Right atrium auricular region (tissue), 2 donors: ENCODE measurements around the gene MAD2L1. TPM values are rescaled to one million over a fixed set of nuclear protein-coding genes. Genes with fewer than 3 reads are reported as not detected.
A peak's percentile ranks its signal among the peaks of the same experiment; 100 is the strongest.

Experiments used
- DNase-seq: peaks from one replicate; pipeline ENCODE4 v3.0.0-alpha.2; 2019; ENCODE audit warnings: low spot score
- H3K27ac ChIP-seq, 2 donors: fragments of 200-600 bp; sonication (generic); 1 replicate in 1 of 2; 2 replicates in 1 of 2; pipeline ENCODE4 v1.5.1; 2016 to 2019
- H3K27me3 ChIP-seq, 2 donors: fragments of 200-600 bp; sonication (generic); one replicate each; pipeline versions ENCODE4 v1.5.1 to v1.6.0; 2017 to 2019
- H3K36me3 ChIP-seq: fragments of 200-600 bp; sonication (generic); one replicate; pipeline ENCODE4 v1.5.1; 2016
- H3K4me1 ChIP-seq, 2 donors: fragments of 200-600 bp; sonication (generic); one replicate each; pipeline versions ENCODE4 v1.5.1 to v1.6.0; 2017 to 2019
- H3K4me3 ChIP-seq, 2 donors: fragments of 200-600 bp; sonication (generic); 1 replicate in 1 of 2; 2 replicates in 1 of 2; pipeline ENCODE4 v1.5.1; 2017 to 2019; ENCODE audit warnings: mild to moderate bottlenecking in 1 of 2, moderate library complexity in 1 of 2
- H3K9me3 ChIP-seq, 2 donors: fragments of 200-600 bp; sonication (generic); one replicate each; pipeline ENCODE4 v1.5.1; 2019
- CTCF ChIP-seq, 2 donors: fragments of 200-600 bp; sonication (generic); IDR thresholded peaks; one replicate each; pipeline ENCODE4 v1.5.1; 2019; ENCODE audit warnings: antibody characterized with exemption in 2 of 2
- total RNA-seq, 2 donors: library from RNA; depleted of rRNA; stranded (reverse); fragments of >200 nt; gene quantifications; one replicate each; pipeline ENCODE4 v1.1.0, GENCODE V29; 2016

The MAD2L1 gene
- total RNA-seq, 2 donors from 2014 or later = 0.24 to 0.78 TPM

GRCh38 chr4:120081726-120082125 lies 15.1 kb upstream of the MAD2L1 start:
- H3K27ac ChIP-seq = no peak overlapping the region
- H3K36me3 ChIP-seq = no peaks in the 10 kb centered on the region
- no peak for DNase-seq
- no peaks in the 10 kb centered on the region for H3K27me3 ChIP-seq
- no peaks in the 10 kb centered on the region for H3K9me3 ChIP-seq
- H3K4me3 ChIP-seq = no peak overlapping the region
- no peak for TF ChIP-seq CTCF (IDR thresholded peaks at IDR 0.05)
- no peaks in the 10 kb centered on the region for H3K4me1 ChIP-seq

- H3K27ac ChIP-seq = no peak overlapping the region
- no peak for TF ChIP-seq CTCF (IDR thresholded peaks at IDR 0.05)
- H3K9me3 ChIP-seq = no peaks in the 10 kb centered on the region
Measured at GRCh38 chr4:120080533-120080932, 13.9 kb upstream of the MAD2L1 start.

GRCh38 chr4:120079839-120080520 lies 13.3 kb upstream of the MAD2L1 start:
- Histone ChIP-seq H3K9me3 (no peaks in the 10 kb centered on the region), H3K27ac (no peak overlapping the region), H3K4me3 (no peak overlapping the region), H3K27me3 (no peaks in the 10 kb centered on the region), H3K36me3 (no peaks in the 10 kb centered on the region), H3K4me1 (no peaks in the 10 kb centered on the region)
- TF ChIP-seq CTCF (IDR thresholded peaks at IDR 0.05) = no peak
- no peak for DNase-seq

More at GRCh38 chr4:120080533-120080932, 13.9 kb upstream of the MAD2L1 start:
- H3K4me3 ChIP-seq = no peak overlapping the region
- no peak for DNase-seq
- no peaks in the 10 kb centered on the region for H3K27me3 ChIP-seq
- no peaks in the 10 kb centered on the region for H3K36me3 ChIP-seq
- H3K4me1 ChIP-seq = no peaks in the 10 kb centered on the region

GRCh38 chr4:120078216-120078615 lies 11.6 kb upstream of the MAD2L1 start:
- no peak overlapping the region for H3K27ac ChIP-seq
- no peaks in the 10 kb centered on the region for H3K4me1 ChIP-seq
- H3K36me3 ChIP-seq = no peaks in the 10 kb centered on the region
- TF ChIP-seq CTCF (IDR thresholded peaks at IDR 0.05) = no peak
- H3K27me3 ChIP-seq = no peaks in the 10 kb centered on the region
- H3K4me3 ChIP-seq = no peak overlapping the region
- H3K9me3 ChIP-seq = no peaks in the 10 kb centered on the region
- DNase-seq = no peak

- Histone ChIP-seq H3K4me1 (peaks cover 0 to 12% of the 10 kb centered on the region in 2 donors), H3K9me3 (no peaks in the 10 kb centered on the region), H3K4me3 (no peak overlapping the region), H3K36me3 (no peaks in the 10 kb centered on the region), H3K27ac (no peak overlapping the region), H3K27me3 (no peaks in the 10 kb centered on the region)
- peak; percentile 38 to 76 for TF ChIP-seq CTCF (IDR thresholded peaks at IDR 0.05)
- DNase-seq = no peak
Measured at GRCh38 chr4:120071192-120071795, 4.6 kb upstream of the MAD2L1 start.
